G401 (cell line): ENCODE data around the gene DCC. TPM values are rescaled to one million over a fixed set of nuclear protein-coding genes. Genes with fewer than 3 reads are reported as not detected.
A peak's percentile ranks its signal among the peaks of the same experiment; 100 is the strongest.
"Not testable (repeated sequence)": the region's sequence is repeated elsewhere in the genome, so short reads cannot be mapped to it uniquely, and the experiment has no call there.

ENCODE experiments used
- DNase-seq: peaks from one replicate; pipeline ENCODE4 v3.0.0-alpha.2; 2015; ENCODE audit warnings: low spot score
- in situ Hi-C: cut with HindIII; loops from 2 replicates; pipeline ENCODE4 v1.10.0; 2016; ENCODE audit warnings: low sequenced_read_pairs, mixed read lengths
- total RNA-seq: library from RNA; depleted of rRNA; stranded (reverse); fragments of >200 nt; shearing (Covaris generic); gene quantifications from 2 replicates; pipeline ENCODE4 v1.2.3, GENCODE V29; 2014

Gene DCC
- total RNA-seq, 1 experiment from 2014 or later: not detected

DNA sequence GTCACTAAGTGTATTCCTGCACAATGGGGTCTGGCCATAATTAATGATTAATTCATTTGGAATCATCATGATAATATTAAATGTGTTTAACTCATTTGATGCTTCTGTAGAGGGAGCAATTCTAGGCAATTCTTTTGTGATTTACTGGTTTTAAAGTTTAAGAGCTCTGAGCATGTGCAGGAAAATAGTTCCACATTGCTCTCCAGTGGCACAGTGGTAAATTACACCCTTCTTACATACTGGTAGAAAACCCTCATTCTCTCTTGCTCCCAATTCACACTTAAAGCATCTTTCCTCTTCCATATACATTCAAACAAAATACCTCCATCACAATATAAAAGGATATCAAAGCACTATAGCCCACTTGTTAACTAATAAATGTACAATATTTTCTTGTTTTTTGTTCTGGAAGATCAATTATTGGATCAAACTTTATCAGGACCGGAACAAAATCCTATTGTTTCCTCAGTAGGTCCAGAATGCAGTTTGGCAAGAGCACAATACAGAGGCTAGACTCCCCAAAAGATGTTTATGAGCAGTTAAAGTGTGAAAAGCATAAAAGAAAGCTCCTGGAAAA lies 1040.2 kb downstream of the DCC start:
- in situ Hi-C loops: no loop called here
- peak; percentile 30 for DNase-seq

DNA sequence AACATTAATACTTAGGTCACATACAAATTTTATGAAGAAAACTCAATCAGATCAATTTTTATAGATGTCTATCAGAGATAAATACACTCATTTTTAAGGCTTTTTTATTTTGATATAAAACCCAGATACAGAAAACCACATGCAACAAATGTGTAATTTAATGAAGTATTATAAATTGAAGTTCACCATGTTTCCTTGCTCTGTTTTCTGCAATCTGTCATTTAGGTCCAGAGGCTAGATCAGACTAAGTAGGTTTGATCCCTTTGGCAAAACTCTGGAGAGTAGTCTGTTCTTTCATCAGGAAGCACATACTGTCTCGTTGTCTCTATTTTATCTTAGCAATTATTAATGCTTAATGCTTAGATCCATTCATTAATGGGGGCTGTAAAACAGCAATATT lies 1042.9 kb downstream of the DCC start:
- DNase-seq: no peak
- in situ Hi-C loops: no loop called here

DNA sequence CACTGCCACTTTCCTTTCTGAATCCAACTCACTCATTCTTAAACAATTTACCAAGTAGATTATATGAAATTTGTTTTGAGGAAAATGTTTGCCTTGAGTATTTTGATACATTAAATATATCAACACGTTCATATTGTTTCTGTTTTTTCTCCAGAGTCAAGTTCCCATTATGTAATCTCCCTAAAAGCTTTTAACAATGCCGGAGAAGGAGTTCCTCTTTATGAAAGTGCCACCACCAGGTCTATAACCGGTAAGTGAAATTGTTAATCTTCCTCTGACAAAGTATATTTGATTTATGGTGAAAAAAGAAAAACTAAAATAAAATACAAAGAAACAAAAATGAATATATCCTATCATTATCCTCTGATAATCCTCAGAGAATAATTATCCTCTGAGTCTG lies 1045.9 kb downstream of the DCC start:
- in situ Hi-C loops: no loop called here
- no peak for DNase-seq

DNA sequence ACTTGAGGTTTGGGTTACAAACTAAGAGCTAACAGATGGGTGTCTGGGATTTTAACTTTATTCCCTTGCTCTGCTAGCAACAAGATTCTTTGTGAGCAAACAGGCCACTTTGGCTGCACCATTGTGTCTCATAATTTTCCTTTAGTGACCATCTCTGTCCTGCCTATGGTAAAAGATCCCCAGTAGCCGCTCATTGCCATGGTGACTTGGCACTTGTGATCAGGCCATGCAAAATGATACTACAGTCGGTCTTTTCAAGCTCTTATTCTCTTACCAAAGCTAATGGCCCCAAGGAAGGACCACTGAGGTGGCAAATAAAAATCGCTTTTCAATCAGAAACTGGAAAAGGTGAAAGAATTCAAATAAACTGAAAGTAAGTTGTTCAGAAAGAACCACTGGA lies 1047.6 kb downstream of the DCC start:
- in situ Hi-C loops: no loop called here
- DNase-seq: no peak

DNA sequence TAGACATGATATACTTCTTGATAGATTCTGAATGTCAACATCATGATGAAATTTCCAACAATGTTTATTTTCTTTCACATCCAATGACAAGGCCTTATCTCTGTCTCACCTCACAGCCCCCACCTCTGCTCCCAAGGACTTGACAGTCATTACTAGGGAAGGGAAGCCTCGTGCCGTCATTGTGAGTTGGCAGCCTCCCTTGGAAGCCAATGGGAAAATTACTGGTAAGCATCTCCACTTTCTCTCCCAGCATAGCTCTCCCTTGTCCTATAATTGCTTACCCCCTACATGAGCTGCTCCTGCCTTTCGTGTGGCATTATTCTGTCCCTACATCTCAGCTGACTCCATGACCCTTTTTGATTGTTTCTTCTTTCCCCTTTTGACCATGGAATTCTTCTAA lies 1062.7 kb downstream of the DCC start:
- in situ Hi-C loops: no loop called here
- no peak for DNase-seq

DNA sequence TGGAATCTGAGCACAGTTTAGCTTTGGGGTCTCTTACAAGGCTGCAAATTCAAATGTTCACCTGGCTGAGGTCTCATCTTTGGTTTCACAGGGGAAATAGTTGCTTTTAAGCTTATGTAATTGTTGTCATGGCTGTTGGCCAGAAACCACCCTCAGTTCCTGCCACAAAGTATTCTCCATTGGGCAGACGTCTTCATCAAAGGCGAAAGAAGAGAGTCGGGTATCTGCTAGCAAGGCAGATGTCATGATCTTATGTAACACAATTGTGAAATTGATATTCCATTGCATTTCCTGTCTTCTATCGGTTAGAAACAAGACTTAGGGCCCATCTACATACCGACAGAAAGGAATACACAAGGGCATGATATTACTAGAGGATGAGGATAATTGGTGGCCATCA lies 1068.3 kb downstream of the DCC start:
- no peak for DNase-seq
- in situ Hi-C loops: no loop called here

DNA sequence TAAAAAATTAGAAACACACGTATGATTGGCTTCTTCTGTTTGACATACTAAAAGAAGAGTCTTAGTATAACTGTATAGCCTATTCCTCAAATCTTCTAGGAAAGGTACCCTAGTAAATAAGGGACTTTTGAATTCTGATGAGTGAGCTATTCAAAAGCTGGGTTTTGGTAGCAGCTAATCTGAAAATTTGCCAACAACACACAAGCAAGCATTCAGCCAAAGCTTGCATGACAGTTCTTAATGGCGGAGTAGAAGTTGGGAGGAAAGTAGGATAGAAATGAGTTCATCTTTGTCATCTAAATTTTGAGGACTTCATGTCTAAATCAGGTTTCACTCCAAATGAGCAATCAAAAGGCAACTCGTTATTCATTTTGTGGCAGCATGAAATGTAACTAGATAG lies 1071.5 kb downstream of the DCC start:
- no peak for DNase-seq
- in situ Hi-C loops: no loop called here

DNA sequence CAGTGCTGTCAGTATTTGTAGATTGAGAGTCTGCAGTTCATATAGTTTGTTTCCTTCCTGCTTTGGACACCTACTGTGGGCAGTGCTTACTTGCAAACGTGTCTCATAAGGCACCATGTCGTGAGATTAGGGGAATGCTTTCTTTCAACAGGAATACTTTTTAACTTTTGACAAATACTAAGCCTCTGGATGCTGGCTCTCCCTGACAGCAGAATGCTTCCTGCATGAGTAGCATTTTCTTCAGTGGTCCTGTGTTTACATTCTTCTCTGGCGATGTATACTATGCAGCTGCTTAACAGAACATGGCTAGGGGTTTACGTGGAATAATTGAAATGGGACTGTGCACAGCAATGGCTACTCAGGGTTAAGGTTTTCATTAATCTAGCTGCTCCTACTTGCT lies 1077.0 kb downstream of the DCC start:
- in situ Hi-C loops: no loop called here
- DNase-seq: no peak

DNA sequence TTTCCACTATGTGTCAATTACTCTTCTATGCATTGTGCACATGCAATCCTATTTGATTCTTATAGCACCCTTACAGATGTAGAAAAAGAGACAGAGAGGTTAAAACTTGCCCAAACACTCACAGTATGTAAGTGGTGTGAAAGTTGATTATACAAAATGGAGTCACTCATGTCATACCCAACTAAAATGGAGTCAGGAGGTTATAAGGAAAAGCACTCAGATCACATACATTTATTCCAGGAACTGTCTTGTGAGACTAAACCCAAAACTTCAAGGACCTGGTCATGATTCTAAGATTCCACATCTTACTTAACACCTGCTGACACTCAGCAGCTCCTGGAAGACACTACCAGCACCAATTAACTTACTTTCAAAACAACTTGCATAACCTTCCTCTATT lies 1081.9 kb downstream of the DCC start:
- in situ Hi-C loops: no loop called here
- no peak for DNase-seq

DNA sequence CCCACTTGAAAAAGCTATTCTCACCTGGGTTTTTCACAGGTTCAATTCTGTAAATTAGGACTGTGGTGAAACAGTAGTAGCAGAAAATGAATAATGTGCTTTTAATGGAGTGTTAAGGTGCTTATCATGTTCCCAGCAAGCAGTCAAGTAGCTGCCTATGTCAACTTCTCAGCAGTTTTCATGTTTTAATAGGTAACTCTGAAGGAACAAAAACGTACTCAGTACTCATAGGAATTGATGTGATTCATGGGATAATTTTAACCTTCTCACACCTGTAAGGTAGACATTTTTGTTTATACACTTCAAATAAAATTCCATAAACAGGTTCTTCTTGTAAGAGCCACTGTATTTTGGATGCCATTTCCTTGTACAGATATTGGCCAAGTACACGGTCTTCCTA lies 1082.9 kb downstream of the DCC start:
- in situ Hi-C loops: no loop called here
- DNase-seq: no peak

DNA sequence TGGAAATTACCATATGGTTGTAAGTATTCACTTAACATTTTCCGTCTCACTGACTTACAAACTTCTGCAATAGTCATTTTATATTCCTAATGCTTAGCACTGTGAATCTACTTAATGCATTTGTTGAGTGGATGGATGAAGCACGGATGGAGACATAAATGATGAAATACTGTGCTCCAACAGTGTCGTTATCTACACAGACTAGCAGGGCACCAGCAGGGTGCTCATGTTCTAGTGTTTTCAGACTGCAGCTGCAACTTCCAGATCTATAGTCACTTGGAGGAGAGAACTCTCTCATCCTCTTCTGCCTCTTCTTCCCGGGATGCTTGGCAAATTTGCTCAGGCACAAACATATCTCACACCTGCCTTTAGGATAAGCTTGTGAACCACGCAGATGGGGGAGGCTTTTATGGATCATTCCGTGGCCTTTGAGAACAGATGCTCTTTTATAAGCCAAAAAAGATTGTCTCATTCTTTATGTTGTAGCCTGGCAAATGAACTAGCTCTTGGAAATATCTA lies 1086.7 kb downstream of the DCC start:
- DNase-seq: no peak
- in situ Hi-C loops: no loop called here

DNA sequence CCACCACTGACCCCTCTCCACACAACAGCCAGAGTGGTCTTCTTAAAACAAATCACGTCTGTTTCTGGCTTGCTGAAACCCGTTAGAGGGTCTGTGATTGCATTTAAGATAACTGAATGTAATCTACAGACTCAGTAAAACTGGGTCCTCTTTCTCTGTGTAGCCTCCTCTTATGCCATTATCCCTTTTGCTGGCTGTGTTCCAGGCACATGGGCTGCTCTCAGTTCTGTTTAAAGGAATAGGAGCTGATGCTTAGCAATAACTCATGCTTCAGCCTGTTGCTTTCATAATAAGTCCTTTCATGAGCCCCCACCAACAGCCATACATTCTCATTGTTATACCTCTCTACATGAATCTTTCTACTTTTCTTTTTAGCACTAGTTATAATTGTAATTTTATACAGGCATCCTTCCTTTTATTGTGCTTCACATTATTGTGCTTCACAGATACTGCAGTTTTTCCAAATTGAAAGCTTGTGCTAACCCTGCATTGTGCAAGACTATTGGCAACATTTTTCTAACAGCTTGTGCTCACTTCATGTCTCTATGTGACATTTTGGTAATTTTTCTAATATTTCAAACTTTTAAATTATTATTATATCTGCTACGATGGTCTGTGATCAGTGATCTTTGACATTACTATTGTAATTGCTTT lies 1101.9 kb downstream of the DCC start:
- no peak for DNase-seq
- in situ Hi-C loops: no loop called here

DNA sequence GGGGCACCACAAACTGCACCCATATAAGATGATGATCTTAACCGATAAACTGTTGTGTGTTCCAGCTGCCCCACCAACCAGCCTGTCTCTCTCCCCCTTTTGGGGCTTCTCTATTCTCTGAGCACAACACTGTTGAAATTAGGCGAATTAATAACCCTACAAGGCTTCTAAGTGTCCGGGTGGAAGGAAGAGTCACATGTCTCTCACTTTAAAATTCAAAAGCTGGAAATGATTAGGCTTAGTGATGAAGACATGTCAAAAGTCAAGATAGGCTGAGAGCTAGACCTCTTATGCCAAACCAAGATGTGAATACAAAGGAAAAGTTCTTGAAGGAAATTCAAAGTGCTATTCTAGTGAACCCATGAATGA lies 1102.4 kb downstream of the DCC start:
- no peak for DNase-seq
- in situ Hi-C loops: no loop called here

DNA sequence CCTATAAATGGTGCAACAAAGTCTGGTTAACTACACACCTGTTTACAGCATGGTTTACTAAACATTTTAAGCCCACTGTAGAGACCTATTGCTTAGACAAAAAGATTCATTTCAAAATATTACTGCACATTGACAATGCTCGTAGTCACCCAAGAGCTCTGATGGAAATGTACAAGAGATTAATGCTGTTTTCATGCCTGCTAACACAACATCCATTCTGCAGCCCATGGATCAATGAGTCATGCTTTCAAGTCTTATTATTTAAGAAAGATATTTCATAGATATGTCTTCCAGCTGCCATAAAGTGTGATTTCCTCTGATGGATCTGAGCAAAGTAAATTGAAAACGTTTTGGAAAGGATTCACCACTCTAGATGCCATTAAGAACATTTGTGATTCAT lies 1103.3 kb downstream of the DCC start:
- in situ Hi-C loops: no loop called here

DNA sequence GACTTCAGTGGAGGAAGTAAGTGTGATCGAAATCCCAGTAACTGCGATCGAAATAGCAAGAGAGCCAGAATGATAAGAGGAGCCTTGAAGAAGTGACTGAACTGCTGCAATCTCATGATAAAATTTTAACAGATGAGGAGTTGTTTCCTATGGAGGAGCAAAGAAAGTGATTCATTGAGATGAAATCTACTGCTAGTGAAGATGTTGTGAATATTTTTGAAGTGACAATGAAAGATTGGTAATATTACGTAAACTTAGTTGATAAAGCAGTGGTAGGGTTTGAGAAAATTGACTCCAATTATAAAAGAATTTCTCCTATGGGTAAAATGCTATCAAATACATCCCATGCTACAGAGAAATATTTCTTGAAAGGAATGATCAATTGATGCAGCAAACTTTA lies 1103.8 kb downstream of the DCC start:
- in situ Hi-C loops: no loop called here
- DNase-seq: no peak

More for the DNA sequence above, 1103.3 kb downstream of the DCC start:
- no peak for DNase-seq

DNA sequence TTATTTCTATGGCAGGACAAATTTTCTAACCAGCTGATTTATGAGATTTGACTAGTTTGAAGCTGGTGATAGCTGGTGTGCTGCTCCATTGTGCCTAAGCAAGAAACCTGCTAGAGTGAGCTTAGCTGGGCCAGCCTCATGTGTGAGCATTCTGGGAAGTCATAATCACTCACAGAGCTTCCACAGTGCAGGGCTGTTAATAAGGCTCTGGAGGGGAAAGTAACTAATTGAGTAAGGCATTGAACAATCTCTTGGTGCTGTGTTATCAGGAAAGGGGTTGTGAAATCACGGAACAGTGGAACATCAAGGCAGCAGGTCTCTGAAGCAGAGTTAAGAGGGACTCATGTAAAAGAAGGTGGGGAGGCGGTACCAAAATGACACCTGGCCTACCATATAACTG lies 1111.9 kb downstream of the DCC start:
- in situ Hi-C loops: no loop called here

DNA sequence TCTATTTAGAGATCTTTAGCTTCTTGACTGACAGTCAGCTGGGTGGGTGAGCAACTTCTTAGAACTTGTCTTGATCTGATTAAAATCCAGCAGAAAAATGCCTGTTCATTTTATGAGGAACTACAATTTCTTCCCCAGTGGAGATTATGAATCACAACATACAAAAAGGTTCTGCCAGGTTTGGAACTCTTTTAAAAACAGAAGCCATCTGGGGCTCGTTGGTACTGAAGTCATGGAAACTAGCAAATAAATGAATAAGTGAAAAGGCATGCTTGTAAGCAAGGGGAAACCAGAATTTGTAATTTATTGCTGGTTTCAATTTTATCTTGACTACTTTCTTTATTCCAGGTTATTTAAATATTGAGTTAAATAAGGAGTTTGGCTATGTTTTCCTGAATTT lies 1117.1 kb downstream of the DCC start:
- peak; percentile 5 for DNase-seq
- in situ Hi-C loops: no loop called here

More for the DNA sequence above, 1111.9 kb downstream of the DCC start:
- no peak for DNase-seq

DNA sequence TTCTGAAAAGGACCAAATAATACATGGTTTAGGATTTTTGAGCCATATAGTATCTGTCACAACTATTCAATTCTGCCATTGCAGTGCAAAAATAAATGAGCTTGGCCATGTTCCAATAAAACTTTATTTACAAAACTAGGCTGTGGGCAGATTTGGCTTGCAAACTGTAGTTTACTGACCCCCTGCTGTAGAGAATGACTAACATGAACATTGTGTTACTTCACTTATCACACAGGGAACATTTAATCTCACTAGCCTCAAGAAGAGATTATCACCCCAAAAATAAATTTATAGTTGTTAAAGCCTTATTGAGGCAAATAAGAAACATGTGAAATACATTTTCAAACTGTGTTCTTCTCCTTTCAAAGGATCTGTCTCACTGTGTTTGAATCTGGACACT lies 1118.3 kb downstream of the DCC start:
- no peak for DNase-seq
- in situ Hi-C loops: no loop called here

DNA sequence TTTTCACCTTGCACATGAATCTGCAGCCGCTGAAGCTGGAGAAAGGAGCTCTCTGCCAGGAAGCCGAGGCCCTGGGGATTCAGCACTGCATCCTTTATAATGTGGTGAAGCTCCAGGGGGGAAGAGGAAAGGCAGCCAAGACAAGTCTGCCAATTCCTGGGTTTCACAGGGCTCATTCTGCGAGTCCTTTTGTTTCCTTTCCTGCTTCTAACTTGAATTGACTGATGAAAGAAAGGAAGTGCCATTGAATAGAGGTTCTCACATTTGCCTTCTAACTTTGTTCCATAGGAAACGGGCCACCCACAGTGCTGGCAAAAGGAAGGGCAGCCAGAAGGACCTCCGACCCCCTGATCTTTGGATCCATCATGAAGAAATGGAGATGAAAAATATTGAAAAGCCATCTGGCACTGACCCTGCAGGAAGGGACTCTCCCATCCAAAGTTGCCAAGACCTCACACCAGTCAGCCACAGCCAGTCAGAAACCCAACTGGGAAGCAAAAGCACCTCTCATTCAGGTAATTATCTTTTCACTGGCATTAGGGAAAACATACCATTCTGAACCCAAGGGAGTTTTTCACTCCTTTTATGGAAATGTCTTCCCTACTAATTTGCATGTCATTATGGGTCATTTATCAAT lies 1119.1 kb downstream of the DCC start:
- peak; percentile 36 for DNase-seq
- in situ Hi-C loops: no loop called here

DNA sequence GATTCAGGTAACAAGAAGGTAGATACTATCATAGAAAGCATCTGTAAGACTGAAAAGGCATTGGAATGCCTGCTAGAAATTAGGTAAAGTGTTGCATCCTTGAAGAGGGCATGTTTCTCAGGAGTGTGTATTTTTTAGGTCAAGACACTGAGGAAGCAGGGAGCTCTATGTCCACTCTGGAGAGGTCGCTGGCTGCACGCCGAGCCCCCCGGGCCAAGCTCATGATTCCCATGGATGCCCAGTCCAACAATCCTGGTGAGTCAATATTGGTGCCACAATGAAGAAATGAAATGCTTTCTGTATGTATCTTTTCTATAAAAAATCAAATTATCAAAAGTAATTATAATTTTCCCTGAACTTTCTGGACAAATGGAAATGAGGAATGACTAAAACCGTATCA lies 1127.8 kb downstream of the DCC start:
- no peak for DNase-seq
- in situ Hi-C loops: no loop called here

DNA sequence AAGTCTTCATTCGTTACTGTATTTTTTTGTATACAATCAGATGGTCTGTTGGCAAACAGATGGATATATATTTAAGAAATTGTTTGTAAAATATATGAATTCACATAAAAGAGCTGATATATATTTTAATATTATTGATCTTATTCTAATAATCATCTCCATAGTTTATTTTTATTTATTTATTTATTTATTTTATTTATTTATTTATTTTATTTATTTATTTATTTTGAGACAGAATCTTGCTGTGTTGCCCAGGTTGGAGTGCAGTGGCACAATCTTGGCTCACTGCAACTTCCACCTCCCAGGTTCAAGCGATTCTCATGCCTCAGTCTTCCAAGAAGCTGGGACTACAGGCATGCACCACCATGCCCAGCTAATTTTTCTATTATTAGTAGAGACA lies 1128.2 kb downstream of the DCC start:
- DNase-seq, in situ Hi-C loops: not testable (repeated sequence)
